Uterus (tissue), 4 donors: ENCODE results near the gene DOK7. TPM values are rescaled to one million over a fixed set of nuclear protein-coding genes. Genes with fewer than 3 reads are reported as not detected.

Experiments
- DNase-seq, 2 donors: peaks; one replicate each; pipeline ENCODE4 v3.0.0-alpha.2; 2019 to 2020
- H3K27ac ChIP-seq, 2 donors: fragments of 200-600 bp; sonication (generic); 1 replicate in 1 of 2; 2 replicates in 1 of 2; pipeline ENCODE4 v1.5.1; 2016 to 2018
- H3K27me3 ChIP-seq, 2 donors: fragments of 200-600 bp; sonication (generic); one replicate each; pipeline ENCODE4 v1.5.1; 2018 to 2019; ENCODE audit warnings: control low read depth in 1 of 2
- H3K36me3 ChIP-seq, 2 donors: fragments of 200-600 bp; sonication (generic); one replicate each; pipeline ENCODE4 v1.5.1; 2019; ENCODE audit warnings: control low read depth in 1 of 2
- H3K4me1 ChIP-seq, 2 donors: fragments of 200-600 bp; sonication (generic); one replicate each; pipeline ENCODE4 v1.5.1; 2018 to 2019; ENCODE audit warnings: control low read depth in 1 of 2
- H3K4me3 ChIP-seq, 2 donors: fragments of 200-600 bp; sonication (generic); 1 replicate in 1 of 2; 2 replicates in 1 of 2; pipeline ENCODE4 v1.5.1; 2018 to 2019; ENCODE audit warnings: mild to moderate bottlenecking in 1 of 2
- H3K9me3 ChIP-seq, 2 donors: fragments of 200-600 bp; sonication (generic); one replicate each; pipeline ENCODE4 v1.5.1; 2019; ENCODE audit warnings: control low read depth in 1 of 2
- POLR2A ChIP-seq, 2 donors: fragments of 450-650 bp; IDR thresholded peaks; one replicate each; pipeline ENCODE4 v1.6.1; 2016; ENCODE audit warnings: antibody characterized with exemption in 2 of 2, mild to moderate bottlenecking in 1 of 2, moderate library complexity in 1 of 2
- intact Hi-C: fragments of 100-400 bp; cut with DNase I; formaldehyde crosslinking; loops from one replicate; pipeline ENCODE4 v1.15.1; 2023; ENCODE audit warnings: low total_unique reads
- total RNA-seq, 4 donors: library from RNA; depleted of rRNA in 3 of 4; stranded (reverse); fragments of >200 nt in 3 of 4; gene quantifications; one replicate each; pipeline versions ENCODE4 v1.1.0 to v1.2.4, GENCODE V29; 2014 to 2023
- TF ChIP-seq, protein P1 (sequence below), 4 experiments: fragments of 200-600 bp in 2 of 4; fragments of 450-650 bp in 2 of 4; sonication (generic) in 2 of 4; IDR thresholded peaks; one replicate each; pipeline ENCODE4 v1.5.1; 2016 to 2019; ENCODE audit warnings: antibody characterized with exemption in 4 of 4, mild to moderate bottlenecking in 2 of 4, moderate library complexity in 1 of 4
- donor health status: DM: yes; HTN: yes; CAD: no.

DOK7 gene
- total RNA-seq, 4 donors from 2014 or later: 0.26 to 3.9 (median 0.85) TPM; not detected in 1

GRCh38 chr4:3527914-3528876, 65.1 kb downstream of the DOK7 start:
- intact Hi-C loops: no loop called here

DNA sequence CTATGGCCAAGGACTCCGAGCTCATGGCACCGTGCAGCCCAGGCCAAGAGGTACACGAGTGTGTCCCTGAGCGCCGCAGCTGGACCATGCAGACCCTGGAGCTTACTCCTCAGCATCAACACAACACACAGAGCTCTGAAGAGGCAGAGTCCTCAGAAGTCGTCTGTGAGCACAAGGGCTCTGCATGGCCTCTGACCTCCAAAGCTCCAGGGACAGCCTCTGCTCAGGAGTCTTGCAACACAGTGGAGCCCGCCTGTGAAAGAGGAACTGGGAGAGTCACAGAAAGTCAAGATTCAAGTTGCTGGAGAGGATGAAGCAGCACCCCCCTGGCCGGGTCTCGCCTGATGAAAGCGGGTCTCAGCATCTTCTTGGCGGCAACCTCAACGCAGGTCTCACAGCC, 66.3 kb downstream of the DOK7 start:
- H3K4me3 ChIP-seq: no peak overlapping the region
- H3K9me3 ChIP-seq: no peaks in the 10 kb centered on the region
- H3K36me3 ChIP-seq: no peaks in the 10 kb centered on the region
- no peak for TF ChIP-seq POLR2A (IDR thresholded peaks at IDR 0.05)
- TF ChIP-seq, protein P1, sequence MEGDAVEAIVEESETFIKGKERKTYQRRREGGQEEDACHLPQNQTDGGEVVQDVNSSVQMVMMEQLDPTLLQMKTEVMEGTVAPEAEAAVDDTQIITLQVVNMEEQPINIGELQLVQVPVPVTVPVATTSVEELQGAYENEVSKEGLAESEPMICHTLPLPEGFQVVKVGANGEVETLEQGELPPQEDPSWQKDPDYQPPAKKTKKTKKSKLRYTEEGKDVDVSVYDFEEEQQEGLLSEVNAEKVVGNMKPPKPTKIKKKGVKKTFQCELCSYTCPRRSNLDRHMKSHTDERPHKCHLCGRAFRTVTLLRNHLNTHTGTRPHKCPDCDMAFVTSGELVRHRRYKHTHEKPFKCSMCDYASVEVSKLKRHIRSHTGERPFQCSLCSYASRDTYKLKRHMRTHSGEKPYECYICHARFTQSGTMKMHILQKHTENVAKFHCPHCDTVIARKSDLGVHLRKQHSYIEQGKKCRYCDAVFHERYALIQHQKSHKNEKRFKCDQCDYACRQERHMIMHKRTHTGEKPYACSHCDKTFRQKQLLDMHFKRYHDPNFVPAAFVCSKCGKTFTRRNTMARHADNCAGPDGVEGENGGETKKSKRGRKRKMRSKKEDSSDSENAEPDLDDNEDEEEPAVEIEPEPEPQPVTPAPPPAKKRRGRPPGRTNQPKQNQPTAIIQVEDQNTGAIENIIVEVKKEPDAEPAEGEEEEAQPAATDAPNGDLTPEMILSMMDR (IDR thresholded peaks at IDR 0.05): no peak
- DNase-seq: no peak
- no peak overlapping the region for H3K27ac ChIP-seq
- intact Hi-C loops: no loop called here
- H3K27me3 ChIP-seq: no peaks in the 10 kb centered on the region
- H3K4me1 ChIP-seq: peaks cover 0 to 11% of the 10 kb centered on the region in 2 donors

More at GRCh38 chr4:3527914-3528876, 65.1 kb downstream of the DOK7 start:
- Histone ChIP-seq H3K27ac (no peak overlapping the region), H3K4me3 (no peak overlapping the region), H3K4me1 (peaks cover 0 to 11% of the 10 kb centered on the region in 2 donors), H3K27me3 (no peaks in the 10 kb centered on the region), H3K9me3 (no peaks in the 10 kb centered on the region), H3K36me3 (no peaks in the 10 kb centered on the region)
- no peak for DNase-seq
- TF ChIP-seq, protein P1 (IDR thresholded peaks at IDR 0.05): no peak
- no peak for TF ChIP-seq POLR2A (IDR thresholded peaks at IDR 0.05)

DNA sequence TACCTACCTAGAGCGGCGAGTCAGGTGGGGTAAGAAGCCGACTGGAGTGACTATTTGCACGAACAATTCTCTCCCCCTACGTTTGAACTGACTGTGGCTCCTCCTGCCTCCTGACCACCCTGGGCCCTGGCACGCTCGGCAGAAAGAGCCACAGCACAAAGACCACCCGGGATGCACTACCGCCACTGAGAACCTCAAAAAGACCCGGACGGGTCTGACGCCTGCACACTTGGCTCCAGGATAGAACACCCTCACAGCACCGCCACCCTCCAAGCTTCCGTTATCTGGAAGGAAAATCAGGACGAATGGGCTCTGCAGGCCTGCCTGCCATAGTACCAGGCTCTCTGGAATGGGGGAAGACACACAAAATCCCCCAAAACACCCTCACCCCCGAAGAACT, 66.9 kb downstream of the DOK7 start:
- no peak for DNase-seq
- Histone ChIP-seq H3K27me3 (no peaks in the 10 kb centered on the region), H3K4me3 (no peak overlapping the region), H3K36me3 (no peaks in the 10 kb centered on the region), H3K4me1 (peaks cover 0 to 11% of the 10 kb centered on the region in 2 donors), H3K9me3 (no peaks in the 10 kb centered on the region), H3K27ac (no peak overlapping the region)
- TF ChIP-seq, protein P1 (IDR thresholded peaks at IDR 0.05): no peak
- no peak for TF ChIP-seq POLR2A (IDR thresholded peaks at IDR 0.05)
- intact Hi-C loops: loop anchor here (5.0 kb wide), 1 partner anchor 238 kb away; the partner anchor contains the start of gene RGS12

DNA sequence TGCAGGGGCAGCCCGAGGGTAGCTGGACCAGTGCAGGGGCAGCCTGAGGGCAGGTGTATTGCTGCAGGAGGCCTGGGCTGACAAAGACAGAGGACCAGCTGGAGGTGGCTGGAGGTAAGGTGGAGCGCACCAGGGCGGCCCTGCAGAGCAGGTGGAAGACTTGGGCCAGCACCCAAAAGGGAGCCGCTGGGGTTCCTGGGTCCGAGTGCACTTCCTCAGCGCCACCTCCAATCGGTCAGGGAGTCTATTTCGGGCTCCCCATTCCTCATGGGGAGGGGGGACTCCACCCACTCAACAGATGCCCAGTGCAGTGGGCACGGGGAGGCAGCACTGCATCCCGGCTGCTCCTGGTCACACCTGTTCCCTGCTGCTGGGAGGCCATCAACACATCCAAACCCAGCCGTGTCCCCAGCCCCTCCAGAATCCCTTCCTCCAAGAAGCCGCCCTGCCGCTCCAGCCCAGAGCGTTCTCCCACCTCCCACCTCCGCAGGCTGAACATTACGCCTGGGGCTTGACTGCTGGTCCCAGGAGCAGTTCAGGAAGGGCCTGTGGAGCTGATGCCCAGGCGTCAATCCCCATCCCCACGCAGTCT, 67.7 kb downstream of the DOK7 start:
- DNase-seq: no peak
- intact Hi-C loops: loop anchor here (5.0 kb wide), 1 partner anchor 238 kb away; the partner anchor contains the start of gene RGS12
- Histone ChIP-seq H3K36me3 (no peaks in the 10 kb centered on the region), H3K27me3 (no peaks in the 10 kb centered on the region), H3K4me1 (peaks cover 0 to 11% of the 10 kb centered on the region in 2 donors), H3K9me3 (no peaks in the 10 kb centered on the region), H3K27ac (no peak overlapping the region), H3K4me3 (peak overlapping the region in 1 of 2 donors; percentile 86)
- TF ChIP-seq, protein P1 (IDR thresholded peaks at IDR 0.05): no peak
- TF ChIP-seq POLR2A (IDR thresholded peaks at IDR 0.05): no peak
